Urothelium cell line (cell line): Measurements from ENCODE around the gene EPHB1.

ENCODE experiments used
- DNase-seq: peaks from one replicate; pipeline ENCODE4 v3.0.0; 2011; ENCODE audit warnings: low spot score, mixed read lengths
- FAIRE-seq: peaks from 2 replicates; lab custom pipeline; 2011; peaks lifted over from hg19 to GRCh38; lab: Jason Lieb, UNC

Gene EPHB1

GRCh38 chr3:134846911-134847317 is 51.9 kb downstream of the EPHB1 start:
- FAIRE-seq: no peak
- DNase-seq: peak; percentile 85

GRCh38 chr3:134847349-134847748 is 52.3 kb downstream of the EPHB1 start:
- no peak for DNase-seq
- no peak for FAIRE-seq

GRCh38 chr3:134849561-134849960 is 54.5 kb downstream of the EPHB1 start:
- no peak for DNase-seq
- no peak for FAIRE-seq

GRCh38 chr3:134850761-134851160 is 55.7 kb downstream of the EPHB1 start:
- FAIRE-seq (no peak), DNase-seq (no peak)

- DNase-seq (no peak), FAIRE-seq (no peak)
Observed at GRCh38 chr3:134852132-134852531, 57.1 kb downstream of the EPHB1 start.

- DNase-seq (no peak), FAIRE-seq (no peak)
Observed at GRCh38 chr3:134852893-134853351, 57.9 kb downstream of the EPHB1 start.

- DNase-seq (no peak), FAIRE-seq (no peak)
Observed at GRCh38 chr3:134854254-134854653, 59.2 kb downstream of the EPHB1 start.

- no peak for FAIRE-seq
- DNase-seq: no peak
Observed at GRCh38 chr3:134857356-134857755, 62.3 kb downstream of the EPHB1 start.

- no peak for DNase-seq
- FAIRE-seq: no peak
Observed at GRCh38 chr3:134857776-134858362, 62.8 kb downstream of the EPHB1 start.

- FAIRE-seq (no peak), DNase-seq (no peak)
Observed at GRCh38 chr3:134858441-134859035, 63.5 kb downstream of the EPHB1 start.

GRCh38 chr3:134859341-134859740 is 64.3 kb downstream of the EPHB1 start:
- no peak for DNase-seq

GRCh38 chr3:134860141-134860540 is 65.1 kb downstream of the EPHB1 start:
- DNase-seq (no peak), FAIRE-seq (no peak)

More at GRCh38 chr3:134859341-134859740, 64.3 kb downstream of the EPHB1 start:
- FAIRE-seq: no peak

- FAIRE-seq (no peak), DNase-seq (no peak)
Observed at GRCh38 chr3:134863915-134864314, 68.9 kb downstream of the EPHB1 start.

- no peak for FAIRE-seq
- DNase-seq: no peak
Observed at GRCh38 chr3:134864636-134865035, 69.6 kb downstream of the EPHB1 start.

GRCh38 chr3:134867277-134867676 is 72.2 kb downstream of the EPHB1 start:
- DNase-seq (no peak), FAIRE-seq (no peak)

GRCh38 chr3:134869153-134869726 is 74.2 kb downstream of the EPHB1 start:
- no peak for FAIRE-seq
- no peak for DNase-seq

GRCh38 chr3:134871818-134872217 is 76.8 kb downstream of the EPHB1 start:
- DNase-seq (no peak), FAIRE-seq (no peak)

GRCh38 chr3:134872440-134873388 is 77.7 kb downstream of the EPHB1 start:
- DNase-seq: no peak
- no peak for FAIRE-seq

GRCh38 chr3:134873789-134874188 is 78.7 kb downstream of the EPHB1 start:
- DNase-seq: no peak
- FAIRE-seq: no peak

- FAIRE-seq (no peak), DNase-seq (no peak)
Observed at GRCh38 chr3:134874737-134875413, 79.8 kb downstream of the EPHB1 start.

GRCh38 chr3:134876836-134877235 is 81.8 kb downstream of the EPHB1 start:
- FAIRE-seq (no peak), DNase-seq (no peak)
